GM23338 (cell line): Measurements from ENCODE around the gene HERC4. TPM values are rescaled to one million over a fixed set of nuclear protein-coding genes. Genes with fewer than 3 reads are reported as not detected.

Source experiments
- ATAC-seq: fragments of 200-7000 bp; cut with Tn5 transposase; 3 replicates; pipeline ENCODE4 v1.9.1; 2020
- DNase-seq: peaks from one replicate; pipeline ENCODE4 v3.0.0-alpha.2; 2015; ENCODE audit warnings: low spot score
- H2AFZ ChIP-seq: fragments of 200-600 bp; sonication (generic); 2 replicates; pipeline ENCODE4 v1.8.0; 2016; ENCODE audit warnings: antibody characterized with exemption, mild to moderate bottlenecking, moderate library complexity
- H3F3A ChIP-seq: fragments of 200-600 bp; sonication (generic); replicated peaks from 2 replicates; pipeline ENCODE4 v1.8.0; 2017; ENCODE audit warnings: antibody characterized with exemption, mixed run types, low read depth
- H3K27ac ChIP-seq: fragments of 200-600 bp; sonication (generic); 2 replicates; pipeline ENCODE4 v1.6.1; 2016; ENCODE audit warnings: low read depth
- H3K27me3 ChIP-seq: fragments of 200-600 bp; sonication (generic); 2 replicates; pipeline ENCODE4 v1.8.0; 2016; ENCODE audit warnings: mild to moderate bottlenecking, mixed run types, moderate library complexity; ENCODE audit not compliant: insufficient read depth
- H3K36me3 ChIP-seq: fragments of 200-600 bp; sonication (generic); 2 replicates; pipeline ENCODE4 v1.8.0; 2016; ENCODE audit warnings: mild to moderate bottlenecking; ENCODE audit not compliant: insufficient read depth
- H3K4me1 ChIP-seq: fragments of 200-600 bp; sonication (generic); 2 replicates; pipeline ENCODE4 v1.8.0; 2016; ENCODE audit warnings: mild to moderate bottlenecking, moderate library complexity; ENCODE audit not compliant: insufficient read depth
- H3K4me2 ChIP-seq: fragments of 200-600 bp; sonication (generic); 2 replicates; pipeline ENCODE4 v1.7.1; 2017; ENCODE audit warnings: mixed run types
- H3K4me3 ChIP-seq: fragments of 200-600 bp; sonication (generic); 2 replicates; pipeline ENCODE4 v1.6.1; 2016; ENCODE audit warnings: mixed run types
- H3K79me2 ChIP-seq: fragments of 200-600 bp; sonication (generic); replicated peaks from 2 replicates; pipeline ENCODE4 v1.8.0; 2017; ENCODE audit warnings: mild to moderate bottlenecking; ENCODE audit not compliant: insufficient read depth
- H3K9me2 ChIP-seq: fragments of 200-600 bp; sonication (generic); 2 replicates; pipeline ENCODE4 v1.8.0; 2017; ENCODE audit not compliant: insufficient read depth
- H4K20me1 ChIP-seq: fragments of 200-600 bp; sonication (generic); replicated peaks from 2 replicates; pipeline ENCODE4 v1.8.0; 2017; ENCODE audit warnings: mild to moderate bottlenecking; ENCODE audit not compliant: insufficient read depth
- H3K27ac Mint-ChIP-seq: 2 replicates; pipeline ENCODE4 v1.8.0; 2020; ENCODE audit warnings: inconsistent platforms, mild to moderate bottlenecking, moderate library complexity, mixed read lengths
- H3K27me3 Mint-ChIP-seq: 3 replicates; pipeline ENCODE4 v1.8.0; 2022; ENCODE audit warnings: low read depth, mild to moderate bottlenecking, moderate library complexity, mixed read lengths, inconsistent platforms; ENCODE audit not compliant: insufficient read depth, poor library complexity
- H3K36me3 Mint-ChIP-seq: 3 replicates; pipeline ENCODE4 v1.8.0; 2021; ENCODE audit warnings: low read depth, mild to moderate bottlenecking, inconsistent platforms, moderate library complexity, mixed read lengths
- H3K4me1 Mint-ChIP-seq: 3 replicates; pipeline ENCODE4 v1.8.0; 2020; ENCODE audit warnings: mild to moderate bottlenecking, inconsistent platforms, mixed read lengths
- H3K4me3 Mint-ChIP-seq: 3 replicates; pipeline ENCODE4 v1.8.0; 2021; ENCODE audit warnings: moderate library complexity, mild to moderate bottlenecking, inconsistent platforms, mixed read lengths
- H3K9me3 Mint-ChIP-seq: 3 replicates; pipeline ENCODE4 v1.8.0; 2020; ENCODE audit warnings: moderate library complexity, mild to moderate bottlenecking, inconsistent platforms, mixed read lengths
- EZH2 ChIP-seq: fragments of 200-600 bp; sonication (generic); IDR thresholded peaks from one replicate; pipeline ENCODE4 v1.8.0; 2017; ENCODE audit warnings: antibody characterized with exemption, mild to moderate bottlenecking, low read depth; ENCODE audit not compliant: unreplicated experiment
- EZH2phosphoT487 ChIP-seq: fragments of 200-600 bp; sonication (generic); IDR thresholded peaks from one replicate; pipeline ENCODE4 v1.8.1; 2018; ENCODE audit warnings: antibody characterized with exemption; ENCODE audit not compliant: unreplicated experiment
- JUNB ChIP-seq: IDR thresholded peaks from one replicate; pipeline ENCODE4 v1.6.1; 2016; ENCODE audit warnings: antibody characterized with exemption; ENCODE audit not compliant: unreplicated experiment
- NANOG ChIP-seq: IDR thresholded peaks from 2 replicates; pipeline ENCODE4 v1.6.1; 2016; ENCODE audit warnings: antibody characterized with exemption, borderline replicate concordance
- POLR2AphosphoS5 ChIP-seq: IDR thresholded peaks from 2 replicates; pipeline ENCODE4 v1.6.1; 2016; ENCODE audit warnings: antibody characterized with exemption, low read depth
- STAT1 ChIP-seq: IDR thresholded peaks from one replicate; pipeline ENCODE4 v1.6.1; 2016; ENCODE audit warnings: antibody characterized with exemption; ENCODE audit not compliant: unreplicated experiment
- ZNF114 ChIP-seq: fragments of 250-450 bp; sonication (Bioruptor Pico); IDR thresholded peaks from 2 replicates; pipeline ENCODE4 v1.5.0; 2020; ENCODE audit warnings: mild to moderate bottlenecking, moderate library complexity
- ZNF331 ChIP-seq: fragments of 250-450 bp; sonication (Bioruptor Pico); IDR thresholded peaks from 2 replicates; pipeline ENCODE4 v1.5.0; 2020; ENCODE audit warnings: low read depth, mild to moderate bottlenecking, moderate library complexity
- ZNF462 ChIP-seq: fragments of 250-450 bp; sonication (Bioruptor Pico); IDR thresholded peaks from 2 replicates; pipeline ENCODE4 v1.5.0; 2020; ENCODE audit warnings: mild to moderate bottlenecking, moderate library complexity
- polyA plus RNA-seq: library from polyadenylated mRNA; unstranded; fragments of >200 nt; fragmentation: Nextera tagmentation; extraction: Ambion mirVana; gene quantifications from 2 replicates; pipeline ENCODE4 v1.2.1, GENCODE V29; 2016
- total RNA-seq: library from RNA; depleted of rRNA; stranded (reverse); fragments of >200 nt; shearing (Covaris generic); gene quantifications from 2 replicates; pipeline ENCODE4 v1.2.3, GENCODE V29; 2014
- TF ChIP-seq, protein P1 (sequence below), 2 experiments: fragments of 200-600 bp in 1 of 2; sonication (generic) in 1 of 2; conservative IDR thresholded peaks; 2 replicates each; pipeline versions ENCODE4 v1.5.1 to v1.6.1; 2016 to 2017; ENCODE audit warnings: antibody characterized with exemption in 2 of 2, low read depth in 2 of 2, mild to moderate bottlenecking in 2 of 2, moderate library complexity in 1 of 2

HERC4 gene
- total and polyA plus RNA-seq, 2 experiments from 2014 or later = 20.1 to 67.2 TPM

DNA sequence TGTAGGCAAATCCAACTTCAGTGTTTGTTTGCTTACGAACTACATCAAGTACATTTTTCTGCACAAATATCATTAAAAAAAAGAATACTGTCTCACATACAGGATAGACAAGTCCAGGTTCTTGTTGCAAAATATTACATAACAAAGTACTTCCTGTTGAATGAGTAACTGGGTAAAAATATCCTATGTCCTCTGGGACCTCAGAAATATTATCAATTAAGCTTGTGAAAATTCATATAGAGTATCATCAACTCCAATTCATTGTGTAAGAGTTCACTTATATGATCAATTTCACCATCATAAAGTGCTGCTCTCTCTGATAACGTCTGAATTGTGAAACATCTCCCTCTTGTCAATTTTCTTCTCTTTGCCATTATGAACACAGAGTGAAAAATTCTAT, 22.6 kb downstream of the HERC4 start:
- H3K4me3 Mint-ChIP-seq = no peak overlapping the region
- no peak overlapping the region for H2AFZ ChIP-seq
- no peaks in the 10 kb centered on the region for H3K9me2 ChIP-seq
- H3K36me3 Mint-ChIP-seq = peaks cover 2% of the 10 kb centered on the region; the same call in 1 of the 3 replicates
- no peak for ATAC-seq
- H3K27me3 ChIP-seq = no peaks in the 10 kb centered on the region
- no peaks in the 10 kb centered on the region for H3F3A ChIP-seq
- no peak overlapping the region for H3K27ac Mint-ChIP-seq
- TF ChIP-seq STAT1 = no peak
- H3K27me3 Mint-ChIP-seq = peaks cover 3% of the 10 kb centered on the region
- H3K27ac ChIP-seq = no peak overlapping the region
- 0 out of 2 replicates have a peak, but pooled peaks cover 3% of the 10 kb centered on the region for H4K20me1 ChIP-seq
- H3K4me1 Mint-ChIP-seq = peaks cover 6% of the 10 kb centered on the region
- H3K79me2 ChIP-seq = peaks cover 13% of the 10 kb centered on the region
- no peaks in the 10 kb centered on the region for H3K36me3 ChIP-seq
- H3K4me1 ChIP-seq = no peaks in the 10 kb centered on the region
- no peak overlapping the region for H3K4me2 ChIP-seq
- no peak for DNase-seq
- H3K4me3 ChIP-seq = no peak overlapping the region
- no peaks in the 10 kb centered on the region; the same call in 2 of the 3 replicates for H3K9me3 Mint-ChIP-seq

DNA sequence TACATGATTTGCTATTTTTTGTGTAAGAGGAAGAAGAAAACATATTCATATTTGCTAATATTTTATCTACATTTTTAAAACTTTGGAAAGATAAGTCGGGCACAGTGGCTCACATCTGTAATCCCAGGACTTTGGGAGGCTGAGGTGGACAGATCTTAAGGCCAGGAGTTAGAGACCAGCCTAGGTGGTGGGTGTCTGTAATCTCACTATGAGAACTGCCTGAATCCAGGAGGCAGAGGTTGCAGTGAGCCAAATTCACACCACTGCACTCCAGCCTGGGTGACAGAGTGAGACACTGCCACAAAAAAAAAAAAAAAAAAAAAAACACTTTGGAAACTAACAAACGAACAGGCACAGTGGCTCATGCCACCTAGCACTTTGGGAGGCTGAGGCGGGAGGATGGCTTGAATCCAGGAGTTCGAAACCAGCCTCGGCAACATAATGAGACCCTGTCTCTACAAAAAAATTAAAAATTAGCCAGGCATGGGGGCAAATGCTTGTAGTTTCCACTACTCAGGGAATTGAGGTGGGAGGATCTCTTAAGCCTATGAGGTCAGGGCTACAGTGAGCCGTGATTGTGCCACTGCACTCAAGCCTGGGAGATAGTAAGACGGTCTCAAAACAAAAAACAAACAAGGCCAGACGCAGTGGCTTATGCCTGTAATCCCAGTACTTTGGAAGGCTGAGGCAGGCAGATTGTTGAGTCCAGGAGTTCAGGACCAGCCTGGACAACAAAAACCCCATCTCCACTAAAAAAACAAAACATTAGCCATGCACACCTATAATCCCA, 25.6 kb downstream of the HERC4 start:
- no peak overlapping the region for H3K4me2 ChIP-seq
- H3K27me3 ChIP-seq = no peaks in the 10 kb centered on the region
- DNase-seq (no peak), ATAC-seq (no peak; the same call in 2 of the 3 replicates)
- no peaks in the 10 kb centered on the region for H3K36me3 ChIP-seq
- Mint-ChIP-seq H3K36me3 (peaks cover 4% of the 10 kb centered on the region; the same call in 1 of the 3 replicates), H3K27me3 (peaks cover 3% of the 10 kb centered on the region), H3K4me3 (no peak overlapping the region), H3K27ac (no peak overlapping the region), H3K4me1 (peaks cover 14% of the 10 kb centered on the region), H3K9me3 (no peaks in the 10 kb centered on the region; the same call in 2 of the 3 replicates)
- peaks cover 22% of the 10 kb centered on the region for H3K79me2 ChIP-seq
- H2AFZ ChIP-seq = no peak overlapping the region
- no peak overlapping the region for H3K4me3 ChIP-seq
- peaks cover 5% of the 10 kb centered on the region; the same call in 1 of the 2 replicates for H3K4me1 ChIP-seq
- H4K20me1 ChIP-seq = 0 out of 2 replicates have a peak, but pooled peaks cover 5% of the 10 kb centered on the region
- H3K9me2 ChIP-seq = no peaks in the 10 kb centered on the region
- no peaks in the 10 kb centered on the region for H3F3A ChIP-seq
- no peak overlapping the region for H3K27ac ChIP-seq
- TF ChIP-seq ZNF462 (CRISPR knock-in tag) (no peak), STAT1 (no peak), ZNF331 (no peak), EZH2 (no peak), NANOG (no peak), ZNF114 (no peak), POLR2AphosphoS5 (no peak), JUNB (no peak), EZH2phosphoT487 (no peak)
- TF ChIP-seq, protein P1, sequence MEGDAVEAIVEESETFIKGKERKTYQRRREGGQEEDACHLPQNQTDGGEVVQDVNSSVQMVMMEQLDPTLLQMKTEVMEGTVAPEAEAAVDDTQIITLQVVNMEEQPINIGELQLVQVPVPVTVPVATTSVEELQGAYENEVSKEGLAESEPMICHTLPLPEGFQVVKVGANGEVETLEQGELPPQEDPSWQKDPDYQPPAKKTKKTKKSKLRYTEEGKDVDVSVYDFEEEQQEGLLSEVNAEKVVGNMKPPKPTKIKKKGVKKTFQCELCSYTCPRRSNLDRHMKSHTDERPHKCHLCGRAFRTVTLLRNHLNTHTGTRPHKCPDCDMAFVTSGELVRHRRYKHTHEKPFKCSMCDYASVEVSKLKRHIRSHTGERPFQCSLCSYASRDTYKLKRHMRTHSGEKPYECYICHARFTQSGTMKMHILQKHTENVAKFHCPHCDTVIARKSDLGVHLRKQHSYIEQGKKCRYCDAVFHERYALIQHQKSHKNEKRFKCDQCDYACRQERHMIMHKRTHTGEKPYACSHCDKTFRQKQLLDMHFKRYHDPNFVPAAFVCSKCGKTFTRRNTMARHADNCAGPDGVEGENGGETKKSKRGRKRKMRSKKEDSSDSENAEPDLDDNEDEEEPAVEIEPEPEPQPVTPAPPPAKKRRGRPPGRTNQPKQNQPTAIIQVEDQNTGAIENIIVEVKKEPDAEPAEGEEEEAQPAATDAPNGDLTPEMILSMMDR (conservative IDR thresholded peaks at IDR 0.05; ENCODE audit: low read depth in 2 of 2) = no peak
